Osteocyte (in vitro differentiated cells): ENCODE results near the gene CAPS2. TPM values are rescaled to one million over a fixed set of nuclear protein-coding genes. Genes with fewer than 3 reads are reported as not detected.

ENCODE experiments used
- DNase-seq: peaks from one replicate; pipeline ENCODE4 v3.0.0; 2021; ENCODE audit warnings: mixed read lengths; ENCODE audit not compliant: unreplicated experiment; ENCODE audit errors: extremely low spot score
- H3K27ac Mint-ChIP-seq: one replicate; pipeline ENCODE4 v1.8.0; 2021; ENCODE audit warnings: mild to moderate bottlenecking, mixed read lengths; ENCODE audit not compliant: unreplicated experiment
- H3K27me3 Mint-ChIP-seq: one replicate; pipeline ENCODE4 v1.8.0; 2021; ENCODE audit warnings: mixed read lengths; ENCODE audit not compliant: unreplicated experiment
- H3K36me3 Mint-ChIP-seq: one replicate; pipeline ENCODE4 v1.8.0; 2021; ENCODE audit warnings: mixed read lengths; ENCODE audit not compliant: unreplicated experiment
- H3K4me1 Mint-ChIP-seq: one replicate; pipeline ENCODE4 v1.8.0; 2021; ENCODE audit warnings: mixed read lengths; ENCODE audit not compliant: unreplicated experiment
- H3K4me3 Mint-ChIP-seq: one replicate; pipeline ENCODE4 v1.8.0; 2021; ENCODE audit warnings: mild to moderate bottlenecking, moderate library complexity, mixed read lengths; ENCODE audit not compliant: unreplicated experiment
- H3K9me3 Mint-ChIP-seq: one replicate; pipeline ENCODE4 v1.8.0; 2021; ENCODE audit warnings: mixed read lengths; ENCODE audit not compliant: unreplicated experiment
- CTCF ChIP-seq: fragments of 200-600 bp; sonication (generic); IDR thresholded peaks from 2 replicates; pipeline ENCODE4 v1.5.0; 2021; ENCODE audit warnings: antibody characterized with exemption, mild to moderate bottlenecking, moderate library complexity
- total RNA-seq: library from RNA; stranded (reverse); gene quantifications from 2 replicates; pipeline ENCODE4 v1.2.1, GENCODE V29; 2021

CAPS2 gene
- total RNA-seq, 1 donor from 2014 or later, result 4.0 TPM

DNA sequence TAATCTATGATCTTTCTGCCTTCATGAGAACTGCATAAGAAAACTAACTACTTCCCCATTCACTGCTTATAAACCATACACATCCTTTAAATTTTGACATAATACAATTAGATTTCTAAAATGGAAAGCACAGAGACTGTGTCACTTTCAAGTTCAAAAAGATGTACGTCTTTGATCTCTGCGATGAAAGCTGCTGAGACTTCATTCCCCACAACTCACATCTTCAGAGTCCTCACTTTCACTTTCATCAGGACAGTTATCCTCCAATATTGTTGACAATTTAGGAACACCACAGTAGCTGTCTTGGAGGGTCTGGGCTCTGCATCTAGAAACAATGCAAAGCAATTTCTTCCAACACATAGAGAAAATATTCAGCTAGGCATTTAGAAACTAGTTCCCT lies 72.6 kb downstream of the CAPS2 start:
- H3K36me3 Mint-ChIP-seq, result no peaks in the 10 kb centered on the region
- H3K4me1 Mint-ChIP-seq, result no peaks in the 10 kb centered on the region
- TF ChIP-seq CTCF, result no peak
- H3K4me3 Mint-ChIP-seq, result no peak overlapping the region
- H3K27me3 Mint-ChIP-seq, result peaks cover 7% of the 10 kb centered on the region
- H3K9me3 Mint-ChIP-seq, result no peaks in the 10 kb centered on the region
- DNase-seq, result no peak
- H3K27ac Mint-ChIP-seq, result no peak overlapping the region

DNA sequence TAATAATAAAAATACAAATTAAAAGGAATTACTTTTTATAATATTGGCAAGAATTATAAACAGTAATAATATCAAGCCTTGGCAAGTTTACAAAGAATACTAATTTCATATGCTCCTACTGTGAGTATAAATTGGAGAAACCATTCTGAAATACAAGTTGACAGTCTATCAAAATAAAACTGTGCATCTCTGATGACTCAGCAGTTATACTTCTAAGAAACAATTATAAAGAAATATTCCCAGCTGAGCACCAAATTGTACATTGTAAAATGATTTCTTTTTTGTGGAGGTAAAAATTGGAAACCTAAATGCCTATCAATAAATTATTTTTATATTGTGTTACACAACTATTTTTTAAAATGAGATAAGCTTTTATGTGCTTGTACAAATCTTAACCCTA lies 85.0 kb downstream of the CAPS2 start:
- no peak for TF ChIP-seq CTCF
- H3K4me1 Mint-ChIP-seq, result no peaks in the 10 kb centered on the region
- H3K27ac Mint-ChIP-seq, result no peak overlapping the region
- H3K9me3 Mint-ChIP-seq, result peaks cover 13% of the 10 kb centered on the region
- no peaks in the 10 kb centered on the region for H3K36me3 Mint-ChIP-seq
- H3K4me3 Mint-ChIP-seq, result no peak overlapping the region
- DNase-seq, result no peak
- peaks cover 11% of the 10 kb centered on the region for H3K27me3 Mint-ChIP-seq

DNA sequence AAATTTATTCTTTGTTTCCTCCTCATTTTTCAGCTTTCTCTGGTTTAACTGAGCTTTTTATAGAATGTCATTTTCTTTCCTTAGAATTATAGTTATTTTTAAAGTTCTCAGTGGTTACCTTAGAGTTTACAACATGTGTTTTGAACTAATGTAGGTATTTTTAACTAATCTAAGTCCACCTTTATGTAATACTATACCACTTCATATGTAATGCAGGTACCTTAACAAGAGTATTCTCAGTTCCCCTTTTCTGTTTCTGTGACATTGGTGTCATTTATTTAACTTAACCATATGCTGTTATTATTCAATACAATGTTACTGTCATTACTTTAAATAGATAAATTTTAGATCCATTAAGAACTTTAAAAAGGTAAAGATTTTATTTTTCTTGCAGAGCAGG lies 90.1 kb downstream of the CAPS2 start:
- H3K9me3 Mint-ChIP-seq, result peaks cover 19% of the 10 kb centered on the region
- TF ChIP-seq CTCF, result no peak
- peaks cover 6% of the 10 kb centered on the region for H3K27me3 Mint-ChIP-seq
- no peaks in the 10 kb centered on the region for H3K36me3 Mint-ChIP-seq
- no peak for DNase-seq
- H3K27ac Mint-ChIP-seq, result no peak overlapping the region
- peaks cover 3% of the 10 kb centered on the region for H3K4me1 Mint-ChIP-seq
- no peak overlapping the region for H3K4me3 Mint-ChIP-seq

- Mint-ChIP-seq H3K36me3 (no peaks in the 10 kb centered on the region), H3K4me1 (peaks cover 3% of the 10 kb centered on the region), H3K27ac (no peak overlapping the region), H3K9me3 (peaks cover 18% of the 10 kb centered on the region), H3K27me3 (peaks cover 17% of the 10 kb centered on the region), H3K4me3 (no peak overlapping the region)
- TF ChIP-seq CTCF, result no peak
- DNase-seq, result no peak
These were observed 93.9 kb downstream of the CAPS2 start for GRCh38 chr12:75236206-75236605.

DNA sequence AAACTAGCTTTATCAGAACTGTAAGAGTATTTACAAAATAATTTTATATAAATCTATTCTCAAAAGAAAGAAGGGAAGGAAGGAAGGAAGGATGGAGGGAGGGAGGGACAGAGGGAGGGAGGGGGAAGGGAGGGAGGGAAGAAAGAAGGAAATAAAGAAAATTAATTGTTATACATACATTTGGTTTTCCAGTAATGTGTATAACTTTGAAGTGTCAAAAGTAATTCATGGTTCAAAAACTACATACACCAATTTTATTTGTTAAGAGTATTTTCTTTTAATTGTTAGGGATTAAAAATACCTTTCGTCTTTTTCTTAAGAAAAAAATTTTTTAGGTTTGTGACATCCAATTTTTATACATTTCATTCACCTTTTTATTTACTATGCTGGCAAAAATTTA lies 103.0 kb downstream of the CAPS2 start:
- no peaks in the 10 kb centered on the region for H3K36me3 Mint-ChIP-seq
- H3K27me3 Mint-ChIP-seq, result peaks cover 21% of the 10 kb centered on the region
- H3K4me1 Mint-ChIP-seq, result peaks cover 7% of the 10 kb centered on the region
- no peaks in the 10 kb centered on the region for H3K9me3 Mint-ChIP-seq
- H3K4me3 Mint-ChIP-seq, result no peak overlapping the region
- no peak for TF ChIP-seq CTCF
- no peak for DNase-seq
- no peak overlapping the region for H3K27ac Mint-ChIP-seq

Other genes with a start within 250 kb of the CAPS2 start
- not detected in 2 replicates for gene KCNC2, start 120.5 kb downstream of the CAPS2 start, total RNA-seq
- gene GLIPR1L1, start 4.3 kb upstream of the CAPS2 start, total RNA-seq, result not detected in 2 replicates
- gene GLIPR1L2, start 60.8 kb upstream of the CAPS2 start, total RNA-seq, result 0.78 and 1.2 TPM in 2 replicates
- 37.8 and 38.9 TPM in 2 replicates for gene GLIPR1, start 150.4 kb upstream of the CAPS2 start, total RNA-seq
- gene KRR1, start 181.3 kb upstream of the CAPS2 start, total RNA-seq, result 47.1 and 52.0 TPM in 2 replicates